ENCODE measurements around the gene SMYD3. TPM values are rescaled to one million over a fixed set of nuclear protein-coding genes. Genes with fewer than 3 reads are reported as not detected.
A peak's percentile ranks its signal among the peaks of the same experiment; 100 is the strongest.

Gene SMYD3
- total and polyA plus RNA-seq, 9 of the 15 experiments (the other 6 are each of a cell fraction or from before 2014, with no cell fraction given): 128 to 440 (median 197) TPM

DNA sequence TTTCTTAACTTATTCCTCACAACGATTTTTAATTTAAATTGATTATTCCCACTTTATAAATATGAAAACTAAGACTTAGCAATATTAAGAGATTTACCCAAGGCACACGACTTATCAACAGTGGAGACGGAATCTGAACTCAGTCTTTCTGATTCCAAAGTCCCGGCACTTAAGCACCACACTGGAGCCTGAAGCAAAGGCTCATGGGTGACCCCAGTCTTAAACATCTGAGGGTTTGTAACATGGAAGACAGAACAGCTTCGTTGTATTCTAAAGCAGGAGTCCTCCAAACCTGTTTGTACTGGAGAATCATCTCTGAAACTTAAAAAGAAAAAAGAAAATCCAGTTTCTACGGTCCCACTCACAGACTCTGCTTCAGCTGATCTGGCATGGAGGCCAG lies 519.5 kb downstream of the SMYD3 start:
- Histone ChIP-seq H3K4me2 (ENCODE audit: insufficient read depth, low read length) (peak overlapping the region; percentile 94), H4K20me1 (replicated peaks; ENCODE audit: control insufficient read depth, insufficient read depth, low read length) (no peaks in the 10 kb centered on the region)
- in situ Hi-C loops (cut with MboI): no loop called here
- TF ChIP-seq, protein P1, sequence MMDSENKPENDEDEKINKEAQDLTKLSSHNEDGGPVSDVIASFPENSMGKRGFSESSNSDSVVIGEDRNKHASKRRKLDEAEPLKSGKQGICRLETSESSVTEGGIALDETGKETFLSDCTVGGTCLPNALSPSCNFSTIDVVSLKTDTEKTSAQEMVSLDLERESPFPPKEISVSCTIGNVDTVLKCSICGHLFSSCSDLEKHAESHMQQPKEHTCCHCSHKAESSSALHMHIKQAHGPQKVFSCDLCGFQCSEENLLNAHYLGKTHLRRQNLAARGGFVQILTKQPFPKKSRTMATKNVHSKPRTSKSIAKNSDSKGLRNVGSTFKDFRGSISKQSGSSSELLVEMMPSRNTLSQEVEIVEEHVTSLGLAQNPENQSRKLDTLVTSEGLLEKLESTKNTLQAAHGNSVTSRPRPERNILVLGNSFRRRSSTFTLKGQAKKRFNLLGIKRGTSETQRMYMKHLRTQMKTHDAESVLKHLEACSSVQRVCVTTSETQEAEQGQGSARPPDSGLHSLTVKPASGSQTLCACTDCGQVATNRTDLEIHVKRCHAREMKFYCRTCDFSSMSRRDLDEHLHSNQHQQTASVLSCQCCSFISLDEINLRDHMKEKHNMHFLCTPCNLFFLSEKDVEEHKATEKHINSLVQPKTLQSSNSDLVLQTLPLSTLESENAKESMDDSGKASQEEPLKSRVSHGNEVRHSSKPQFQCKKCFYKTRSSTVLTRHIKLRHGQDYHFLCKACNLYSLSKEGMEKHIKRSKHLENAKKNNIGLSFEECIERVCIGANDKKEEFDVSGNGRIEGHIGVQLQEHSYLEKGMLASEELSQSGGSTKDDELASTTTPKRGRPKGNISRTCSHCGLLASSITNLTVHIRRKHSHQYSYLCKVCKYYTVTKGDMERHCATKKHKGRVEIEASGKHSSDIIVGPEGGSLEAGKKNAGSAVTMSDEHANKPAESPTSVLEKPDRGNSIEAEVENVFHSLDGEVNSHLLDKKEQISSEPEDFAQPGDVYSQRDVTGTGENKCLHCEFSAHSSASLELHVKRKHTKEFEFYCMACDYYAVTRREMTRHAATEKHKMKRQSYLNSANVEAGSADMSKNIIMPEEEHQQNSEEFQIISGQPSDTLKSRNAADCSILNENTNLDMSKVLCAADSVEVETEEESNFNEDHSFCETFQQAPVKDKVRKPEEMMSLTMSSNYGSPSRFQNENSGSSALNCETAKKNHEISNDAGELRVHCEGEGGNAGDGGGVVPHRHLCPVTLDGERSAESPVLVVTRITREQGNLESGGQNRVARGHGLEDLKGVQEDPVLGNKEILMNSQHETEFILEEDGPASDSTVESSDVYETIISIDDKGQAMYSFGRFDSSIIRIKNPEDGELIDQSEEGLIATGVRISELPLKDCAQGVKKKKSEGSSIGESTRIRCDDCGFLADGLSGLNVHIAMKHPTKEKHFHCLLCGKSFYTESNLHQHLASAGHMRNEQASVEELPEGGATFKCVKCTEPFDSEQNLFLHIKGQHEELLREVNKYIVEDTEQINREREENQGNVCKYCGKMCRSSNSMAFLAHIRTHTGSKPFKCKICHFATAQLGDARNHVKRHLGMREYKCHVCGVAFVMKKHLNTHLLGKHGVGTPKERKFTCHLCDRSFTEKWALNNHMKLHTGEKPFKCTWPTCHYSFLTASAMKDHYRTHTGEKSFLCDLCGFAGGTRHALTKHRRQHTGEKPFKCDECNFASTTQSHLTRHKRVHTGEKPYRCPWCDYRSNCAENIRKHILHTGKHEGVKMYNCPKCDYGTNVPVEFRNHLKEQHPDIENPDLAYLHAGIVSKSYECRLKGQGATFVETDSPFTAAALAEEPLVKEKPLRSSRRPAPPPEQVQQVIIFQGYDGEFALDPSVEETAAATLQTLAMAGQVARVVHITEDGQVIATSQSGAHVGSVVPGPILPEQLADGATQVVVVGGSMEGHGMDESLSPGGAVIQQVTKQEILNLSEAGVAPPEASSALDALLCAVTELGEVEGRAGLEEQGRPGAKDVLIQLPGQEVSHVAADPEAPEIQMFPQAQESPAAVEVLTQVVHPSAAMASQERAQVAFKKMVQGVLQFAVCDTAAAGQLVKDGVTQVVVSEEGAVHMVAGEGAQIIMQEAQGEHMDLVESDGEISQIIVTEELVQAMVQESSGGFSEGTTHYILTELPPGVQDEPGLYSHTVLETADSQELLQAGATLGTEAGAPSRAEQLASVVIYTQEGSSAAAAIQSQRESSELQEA (IDR thresholded peaks at IDR 0.05; ENCODE audit: low read depth): no peak
- TF ChIP-seq, protein P2, sequence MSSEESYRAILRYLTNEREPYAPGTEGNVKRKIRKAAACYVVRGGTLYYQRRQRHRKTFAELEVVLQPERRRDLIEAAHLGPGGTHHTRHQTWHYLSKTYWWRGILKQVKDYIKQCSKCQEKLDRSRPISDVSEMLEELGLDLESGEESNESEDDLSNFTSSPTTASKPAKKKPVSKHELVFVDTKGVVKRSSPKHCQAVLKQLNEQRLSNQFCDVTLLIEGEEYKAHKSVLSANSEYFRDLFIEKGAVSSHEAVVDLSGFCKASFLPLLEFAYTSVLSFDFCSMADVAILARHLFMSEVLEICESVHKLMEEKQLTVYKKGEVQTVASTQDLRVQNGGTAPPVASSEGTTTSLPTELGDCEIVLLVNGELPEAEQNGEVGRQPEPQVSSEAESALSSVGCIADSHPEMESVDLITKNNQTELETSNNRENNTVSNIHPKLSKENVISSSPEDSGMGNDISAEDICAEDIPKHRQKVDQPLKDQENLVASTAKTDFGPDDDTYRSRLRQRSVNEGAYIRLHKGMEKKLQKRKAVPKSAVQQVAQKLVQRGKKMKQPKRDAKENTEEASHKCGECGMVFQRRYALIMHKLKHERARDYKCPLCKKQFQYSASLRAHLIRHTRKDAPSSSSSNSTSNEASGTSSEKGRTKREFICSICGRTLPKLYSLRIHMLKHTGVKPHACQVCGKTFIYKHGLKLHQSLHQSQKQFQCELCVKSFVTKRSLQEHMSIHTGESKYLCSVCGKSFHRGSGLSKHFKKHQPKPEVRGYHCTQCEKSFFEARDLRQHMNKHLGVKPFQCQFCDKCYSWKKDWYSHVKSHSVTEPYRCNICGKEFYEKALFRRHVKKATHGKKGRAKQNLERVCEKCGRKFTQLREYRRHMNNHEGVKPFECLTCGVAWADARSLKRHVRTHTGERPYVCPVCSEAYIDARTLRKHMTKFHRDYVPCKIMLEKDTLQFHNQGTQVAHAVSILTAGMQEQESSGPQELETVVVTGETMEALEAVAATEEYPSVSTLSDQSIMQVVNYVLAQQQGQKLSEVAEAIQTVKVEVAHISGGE (CRISPR knock-in tag; IDR thresholded peaks at IDR 0.05): 0 out of 6 replicates have a peak, but pooled peaks of 1 of the 3 experiments have one; percentile 41
- TF ChIP-seq ZNF707 (CRISPR knock-in tag; conservative IDR thresholded peaks at IDR 0.05) (no peak), KAT7 (CRISPR knock-in tag; IDR thresholded peaks at IDR 0.05; ENCODE audit: borderline replicate concordance) (0 out of 2 replicates have a peak, but pooled peaks have one; percentile 17), HSF4 (CRISPR knock-in tag; IDR thresholded peaks at IDR 0.05; ENCODE audit: borderline replicate concordance) (peak; percentile 8; the same call in 1 of the 2 replicates), ZNF174 (CRISPR knock-in tag; IDR thresholded peaks at IDR 0.05) (no peak), CHD1 (IDR thresholded peaks at IDR 0.05; ENCODE audit: low read length) (peak; percentile 48), ZNF224 (CRISPR knock-in tag; IDR thresholded peaks at IDR 0.05) (no peak), ZNF143 (CRISPR knock-in tag; IDR thresholded peaks at IDR 0.05) (peak; percentile 37; the same call in 1 of the 2 replicates), TAF15 (IDR thresholded peaks at IDR 0.05; ENCODE audit: low read depth, low read length) (no peak)

More for the DNA sequence above, 519.5 kb downstream of the SMYD3 start:
- Histone ChIP-seq H3K79me2 (ENCODE audit: control insufficient read depth, insufficient read depth, low read length) (peaks cover 73% of the 10 kb centered on the region), H3K27me3 (ENCODE audit: control insufficient read depth in 2 of 2, insufficient read depth in 2 of 2, low read length in 2 of 2) (no peaks in the 10 kb centered on the region), H3K36me3 (ENCODE audit: control insufficient read depth, insufficient read depth, low read length) (peaks cover 25% of the 10 kb centered on the region; the same call in 2 of the 3 replicates), H3K9me3 (replicated peaks; ENCODE audit: control insufficient read depth, insufficient read depth, low read depth, low read length) (no peaks in the 10 kb centered on the region), H3K4me3 (peak overlapping the region; percentile 53), H3K9me1 (ENCODE audit: control insufficient read depth, insufficient read depth, low read length) (peaks cover 2% of the 10 kb centered on the region), H3K9ac (ENCODE audit: insufficient read depth in 1 of 2, low read depth in 2 of 2, low read length in 2 of 2) (peak overlapping the region; percentile 80 to 84; a peak in 3 of 4 replicates), H3K27ac (ENCODE audit: extremely low read depth, low read depth, low read length) (peak overlapping the region; percentile 78), H3K4me1 (replicated peaks in 1 of 2; ENCODE audit: control insufficient read depth in 2 of 2, insufficient read depth in 2 of 2, low read length in 2 of 2) (peaks cover 4 to 38% of the 10 kb centered on the region in 2 experiments; a peak in 4 of 5 replicates), H2AFZ (ENCODE audit: low read depth, low read length) (peak overlapping the region; percentile 80)
- peak; percentile 74 for FAIRE-seq
- intact Hi-C loops (cut with micrococcal nuclease): no loop called here
- POLR2A ChIA-PET: interaction anchor here (0.5 to 2.5 kb wide), 9 partner anchors 8 to 834 kb away, joined by 3 to 11 read pairs (median 3); no protein-coding TSS in a partner anchor
- ATAC-seq: peak; percentile 69
- BruUV-seq (replicated peaks): no TSS peak
- CTCF ChIA-PET (ENCODE audit: low intra/inter-chr PET ratio): interaction anchor here (0.6 to 0.9 kb wide), 2 partner anchors 190 to 505 kb away, joined by 4 read pairs; no protein-coding TSS in a partner anchor
- WGBS (ENCODE audit: insufficient coverage, low coverage, missing lambda C conversion rate): 0% methylated on average over 6 of the region's 6 CpGs
- peak in 3 of 4 experiments; percentile 40 to 70 (median 53) for DNase-seq (ENCODE audit: extremely low read depth in 1 of 4, low spot score in 3 of 4)

Measured in K562 (cell line).